DOHH2 (cell line): ENCODE data around the gene NT5C3B.

Source experiments
- CTCF ChIP-seq: fragments of 200-600 bp; sonication (generic); IDR thresholded peaks from one replicate; pipeline ENCODE4 v1.5.1; 2014; ENCODE audit warnings: antibody characterized with exemption, mild to moderate bottlenecking, low read depth, low read length; ENCODE audit not compliant: poor library complexity, severe bottlenecking
- EZH2phosphoT487 ChIP-seq: fragments of 200-600 bp; sonication (generic); IDR thresholded peaks from 2 replicates; pipeline ENCODE4 v1.6.1; 2017; ENCODE audit warnings: borderline replicate concordance, mild to moderate bottlenecking, antibody characterized with exemption, low read length, moderate library complexity, mixed read lengths

- TF ChIP-seq CTCF (no peak), EZH2phosphoT487 (no peak)
Observed at GRCh38 chr17:41785859-41786226, 50.2 kb downstream of the NT5C3B start.
